Peyer's patch (tissue), 4 donors: ENCODE results near the gene DIAPH2.

Experiments used
- POLR2A ChIP-seq, 2 donors: fragments of 450-650 bp; IDR thresholded peaks; one replicate each; pipeline ENCODE4 v1.5.1; 2017; ENCODE audit warnings: antibody characterized with exemption in 2 of 2, mild to moderate bottlenecking in 2 of 2, moderate library complexity in 2 of 2
- TF ChIP-seq, protein P1 (sequence below), 6 experiments: fragments of 450-650 bp in 4 of 6; fragments of 200-600 bp in 2 of 6; sonication (generic) in 1 of 6; IDR thresholded peaks; one replicate each; pipeline ENCODE4 v1.5.1; 2017 to 2019; ENCODE audit warnings: antibody characterized with exemption in 6 of 6, mild to moderate bottlenecking in 3 of 6, moderate library complexity in 1 of 6

GRCh38 chrX:97397371-97397770 lies 712.7 kb downstream of the DIAPH2 start:
- no peak for TF ChIP-seq POLR2A (IDR thresholded peaks at IDR 0.05)
- TF ChIP-seq, protein P1, sequence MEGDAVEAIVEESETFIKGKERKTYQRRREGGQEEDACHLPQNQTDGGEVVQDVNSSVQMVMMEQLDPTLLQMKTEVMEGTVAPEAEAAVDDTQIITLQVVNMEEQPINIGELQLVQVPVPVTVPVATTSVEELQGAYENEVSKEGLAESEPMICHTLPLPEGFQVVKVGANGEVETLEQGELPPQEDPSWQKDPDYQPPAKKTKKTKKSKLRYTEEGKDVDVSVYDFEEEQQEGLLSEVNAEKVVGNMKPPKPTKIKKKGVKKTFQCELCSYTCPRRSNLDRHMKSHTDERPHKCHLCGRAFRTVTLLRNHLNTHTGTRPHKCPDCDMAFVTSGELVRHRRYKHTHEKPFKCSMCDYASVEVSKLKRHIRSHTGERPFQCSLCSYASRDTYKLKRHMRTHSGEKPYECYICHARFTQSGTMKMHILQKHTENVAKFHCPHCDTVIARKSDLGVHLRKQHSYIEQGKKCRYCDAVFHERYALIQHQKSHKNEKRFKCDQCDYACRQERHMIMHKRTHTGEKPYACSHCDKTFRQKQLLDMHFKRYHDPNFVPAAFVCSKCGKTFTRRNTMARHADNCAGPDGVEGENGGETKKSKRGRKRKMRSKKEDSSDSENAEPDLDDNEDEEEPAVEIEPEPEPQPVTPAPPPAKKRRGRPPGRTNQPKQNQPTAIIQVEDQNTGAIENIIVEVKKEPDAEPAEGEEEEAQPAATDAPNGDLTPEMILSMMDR (IDR thresholded peaks at IDR 0.05) = no peak
